Ovary (tissue), 3 donors: Measurements from ENCODE around the gene CFAP90.

Experiments
- EP300 ChIP-seq: sonication (generic); formaldehyde crosslinking; IDR thresholded peaks from one replicate; pipeline ENCODE4 v1.6.1; 2017; ENCODE audit warnings: antibody characterized with exemption
- TF ChIP-seq, protein P1 (sequence below), 3 donors: fragments of 450-650 bp in 2 of 3; fragments of 200-600 bp in 1 of 3; IDR thresholded peaks; one replicate each; pipeline versions ENCODE4 v1.5.1 to v1.8.0; 2016 to 2022; ENCODE audit warnings: antibody characterized with exemption in 3 of 3, mild to moderate bottlenecking in 1 of 3
- donor health status: DM: no; HTN: no; CAD: no.

DNA sequence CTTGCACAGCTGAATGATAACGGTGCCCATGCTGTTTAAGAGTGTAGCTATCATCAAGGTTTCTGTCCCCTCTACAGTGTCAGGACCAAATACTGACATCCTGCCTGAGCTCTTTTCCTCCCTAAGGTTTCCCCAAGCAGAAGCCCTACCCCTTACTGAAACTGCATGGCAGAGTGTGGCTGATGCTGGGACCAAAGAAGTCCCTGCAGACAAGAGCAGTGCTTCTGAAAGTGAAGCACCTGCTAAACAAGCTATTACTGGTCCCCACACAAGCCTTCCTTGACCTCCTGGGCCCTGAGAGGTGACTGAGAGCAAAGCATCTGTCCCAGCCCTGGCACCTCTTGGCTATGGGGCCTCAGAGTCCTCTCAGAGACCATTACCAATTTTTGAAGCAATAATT is 56.1 kb downstream of the CFAP90 start:
- TF ChIP-seq, protein P1, sequence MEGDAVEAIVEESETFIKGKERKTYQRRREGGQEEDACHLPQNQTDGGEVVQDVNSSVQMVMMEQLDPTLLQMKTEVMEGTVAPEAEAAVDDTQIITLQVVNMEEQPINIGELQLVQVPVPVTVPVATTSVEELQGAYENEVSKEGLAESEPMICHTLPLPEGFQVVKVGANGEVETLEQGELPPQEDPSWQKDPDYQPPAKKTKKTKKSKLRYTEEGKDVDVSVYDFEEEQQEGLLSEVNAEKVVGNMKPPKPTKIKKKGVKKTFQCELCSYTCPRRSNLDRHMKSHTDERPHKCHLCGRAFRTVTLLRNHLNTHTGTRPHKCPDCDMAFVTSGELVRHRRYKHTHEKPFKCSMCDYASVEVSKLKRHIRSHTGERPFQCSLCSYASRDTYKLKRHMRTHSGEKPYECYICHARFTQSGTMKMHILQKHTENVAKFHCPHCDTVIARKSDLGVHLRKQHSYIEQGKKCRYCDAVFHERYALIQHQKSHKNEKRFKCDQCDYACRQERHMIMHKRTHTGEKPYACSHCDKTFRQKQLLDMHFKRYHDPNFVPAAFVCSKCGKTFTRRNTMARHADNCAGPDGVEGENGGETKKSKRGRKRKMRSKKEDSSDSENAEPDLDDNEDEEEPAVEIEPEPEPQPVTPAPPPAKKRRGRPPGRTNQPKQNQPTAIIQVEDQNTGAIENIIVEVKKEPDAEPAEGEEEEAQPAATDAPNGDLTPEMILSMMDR (IDR thresholded peaks at IDR 0.05): no peak
- no peak for TF ChIP-seq EP300
